Rectal smooth muscle tissue (tissue), 1 donor: ENCODE results near the gene TMEM258.

ENCODE experiments used
- H3K27ac ChIP-seq: one replicate; pipeline ENCODE4 v1.7.0; 2013; ENCODE audit warnings: low read depth, low read length, inconsistent platforms
- H3K27me3 ChIP-seq: one replicate; pipeline ENCODE4 v1.7.0; 2013; ENCODE audit warnings: low read length; ENCODE audit not compliant: control insufficient read depth, insufficient read depth
- H3K36me3 ChIP-seq: one replicate; pipeline ENCODE4 v1.7.0; 2013; ENCODE audit warnings: low read length; ENCODE audit not compliant: control insufficient read depth, insufficient read depth
- H3K4me1 ChIP-seq: one replicate; pipeline ENCODE4 v1.7.0; 2013; ENCODE audit warnings: low read length; ENCODE audit not compliant: control insufficient read depth, insufficient read depth
- H3K4me3 ChIP-seq: one replicate; pipeline ENCODE4 v1.7.0; 2013; ENCODE audit warnings: low read length
- H3K9ac ChIP-seq: one replicate; pipeline ENCODE4 v1.7.0; 2013; ENCODE audit warnings: low read length

Gene TMEM258

GRCh38 chr11:61775606-61776554, 16.5 kb downstream of the TMEM258 start:
- Histone ChIP-seq H3K27ac (no peak overlapping the region), H3K4me3 (no peak overlapping the region), H3K9ac (no peak overlapping the region), H3K36me3 (no peaks in the 10 kb centered on the region), H3K4me1 (no peaks in the 10 kb centered on the region), H3K27me3 (peaks cover 3% of the 10 kb centered on the region)

GRCh38 chr11:61775106-61775505, 17.3 kb downstream of the TMEM258 start:
- Histone ChIP-seq H3K36me3 (no peaks in the 10 kb centered on the region), H3K27ac (no peak overlapping the region), H3K27me3 (peaks cover 3% of the 10 kb centered on the region), H3K4me3 (no peak overlapping the region), H3K9ac (no peak overlapping the region), H3K4me1 (no peaks in the 10 kb centered on the region)

GRCh38 chr11:61774411-61774810, 18.0 kb downstream of the TMEM258 start:
- Histone ChIP-seq H3K27ac (no peak overlapping the region), H3K4me1 (no peaks in the 10 kb centered on the region), H3K36me3 (no peaks in the 10 kb centered on the region), H3K4me3 (no peak overlapping the region), H3K27me3 (peaks cover 3% of the 10 kb centered on the region), H3K9ac (no peak overlapping the region)

- no peaks in the 10 kb centered on the region for H3K36me3 ChIP-seq
These were observed 18.6 kb downstream of the TMEM258 start for GRCh38 chr11:61773809-61774208.

GRCh38 chr11:61773356-61773755, 19.0 kb downstream of the TMEM258 start:
- Histone ChIP-seq H3K27me3 (peaks cover 3% of the 10 kb centered on the region), H3K27ac (no peak overlapping the region), H3K9ac (no peak overlapping the region)

More at GRCh38 chr11:61773809-61774208, 18.6 kb downstream of the TMEM258 start:
- no peak overlapping the region for H3K4me3 ChIP-seq
- no peak overlapping the region for H3K27ac ChIP-seq
- H3K27me3 ChIP-seq: peaks cover 3% of the 10 kb centered on the region
- no peak overlapping the region for H3K9ac ChIP-seq
- H3K4me1 ChIP-seq: no peaks in the 10 kb centered on the region

GRCh38 chr11:61771985-61772455, 20.4 kb downstream of the TMEM258 start:
- no peaks in the 10 kb centered on the region for H3K4me1 ChIP-seq
- H3K4me3 ChIP-seq: no peak overlapping the region
- H3K27ac ChIP-seq: no peak overlapping the region
- H3K9ac ChIP-seq: no peak overlapping the region
- H3K27me3 ChIP-seq: no peaks in the 10 kb centered on the region
- H3K36me3 ChIP-seq: no peaks in the 10 kb centered on the region

More at GRCh38 chr11:61773356-61773755, 19.0 kb downstream of the TMEM258 start:
- H3K4me1 ChIP-seq: no peaks in the 10 kb centered on the region
- no peak overlapping the region for H3K4me3 ChIP-seq
- no peaks in the 10 kb centered on the region for H3K36me3 ChIP-seq

GRCh38 chr11:61771195-61771894, 21.1 kb downstream of the TMEM258 start:
- H3K27me3 ChIP-seq: no peaks in the 10 kb centered on the region
- no peak overlapping the region for H3K27ac ChIP-seq
- H3K9ac ChIP-seq: no peak overlapping the region
- H3K4me3 ChIP-seq: no peak overlapping the region
- no peaks in the 10 kb centered on the region for H3K36me3 ChIP-seq
- no peaks in the 10 kb centered on the region for H3K4me1 ChIP-seq

- Histone ChIP-seq H3K27me3 (no peaks in the 10 kb centered on the region), H3K36me3 (no peaks in the 10 kb centered on the region), H3K4me1 (no peaks in the 10 kb centered on the region), H3K9ac (no peak overlapping the region), H3K4me3 (no peak overlapping the region), H3K27ac (no peak overlapping the region)
These were observed 22.3 kb downstream of the TMEM258 start for GRCh38 chr11:61769946-61770683.

GRCh38 chr11:61769169-61769920, 23.1 kb downstream of the TMEM258 start:
- H3K27ac ChIP-seq: no peak overlapping the region
- no peaks in the 10 kb centered on the region for H3K36me3 ChIP-seq
- no peak overlapping the region for H3K9ac ChIP-seq
- H3K27me3 ChIP-seq: no peaks in the 10 kb centered on the region
- H3K4me3 ChIP-seq: no peak overlapping the region
- no peaks in the 10 kb centered on the region for H3K4me1 ChIP-seq

GRCh38 chr11:61768376-61769076, 23.9 kb downstream of the TMEM258 start:
- no peak overlapping the region for H3K9ac ChIP-seq
- H3K4me1 ChIP-seq: no peaks in the 10 kb centered on the region
- H3K27me3 ChIP-seq: no peaks in the 10 kb centered on the region
- H3K4me3 ChIP-seq: no peak overlapping the region
- H3K27ac ChIP-seq: no peak overlapping the region
- no peaks in the 10 kb centered on the region for H3K36me3 ChIP-seq

- Histone ChIP-seq H3K36me3 (no peaks in the 10 kb centered on the region), H3K27me3 (no peaks in the 10 kb centered on the region), H3K4me3 (no peak overlapping the region), H3K4me1 (no peaks in the 10 kb centered on the region), H3K9ac (no peak overlapping the region), H3K27ac (no peak overlapping the region)
These were observed 26.0 kb downstream of the TMEM258 start for GRCh38 chr11:61766353-61766841.
